Skeletal muscle cell (primary cell): ENCODE data around the gene GVQW3.

Source experiments
- DNase-seq: peaks from one replicate; pipeline ENCODE4 v3.0.0-alpha.2; 2010; ENCODE audit warnings: low read depth
- H3K4me3 ChIP-seq: 2 replicates; pipeline ENCODE4 v1.5.1; 2011; ENCODE audit warnings: low read depth, mild to moderate bottlenecking, control low read depth, low read length, moderate library complexity

Gene GVQW3

GRCh38 chr11:76436020-76436419 is 54.9 kb downstream of the GVQW3 start:
- H3K4me3 ChIP-seq, result no peak overlapping the region
- DNase-seq, result no peak

- no peak for DNase-seq
- peak overlapping the region; percentile 99 for H3K4me3 ChIP-seq
These were observed 62.3 kb downstream of the GVQW3 start for GRCh38 chr11:76443268-76443980.

GRCh38 chr11:76444065-76444383 is 62.9 kb downstream of the GVQW3 start:
- H3K4me3 ChIP-seq, result peak overlapping the region; percentile 99
- no peak for DNase-seq

GRCh38 chr11:76444384-76445120 is 63.4 kb downstream of the GVQW3 start, which contains the start of gene EMSY:
Gene EMSY (plus strand): TSS chr11:76445018. CDS start chr11:76446939, 1,921 bp downstream.
- H3K4me3 ChIP-seq, result peak within 1 kb of the TSS; percentile 99
- peak; percentile 99 for DNase-seq

GRCh38 chr11:76445121-76446084 is 64.3 kb downstream of the GVQW3 start:
- DNase-seq, result peak; percentile 66
- peak overlapping the region; percentile 99 for H3K4me3 ChIP-seq

- no peak for DNase-seq
- no peak overlapping the region for H3K4me3 ChIP-seq
These were observed 67.4 kb downstream of the GVQW3 start for GRCh38 chr11:76448506-76448905.

GRCh38 chr11:76453248-76453647 is 72.1 kb downstream of the GVQW3 start:
- no peak overlapping the region for H3K4me3 ChIP-seq
- DNase-seq, result no peak

GRCh38 chr11:76455331-76455730 is 74.2 kb downstream of the GVQW3 start:
- no peak overlapping the region for H3K4me3 ChIP-seq
- no peak for DNase-seq

- no peak for DNase-seq
- H3K4me3 ChIP-seq, result no peak overlapping the region
These were observed 74.8 kb downstream of the GVQW3 start for GRCh38 chr11:76455931-76456330.

- no peak overlapping the region for H3K4me3 ChIP-seq
- no peak for DNase-seq
These were observed 75.4 kb downstream of the GVQW3 start for GRCh38 chr11:76456571-76456970.
